Measurements from ENCODE around the gene PHYKPL.

DNA sequence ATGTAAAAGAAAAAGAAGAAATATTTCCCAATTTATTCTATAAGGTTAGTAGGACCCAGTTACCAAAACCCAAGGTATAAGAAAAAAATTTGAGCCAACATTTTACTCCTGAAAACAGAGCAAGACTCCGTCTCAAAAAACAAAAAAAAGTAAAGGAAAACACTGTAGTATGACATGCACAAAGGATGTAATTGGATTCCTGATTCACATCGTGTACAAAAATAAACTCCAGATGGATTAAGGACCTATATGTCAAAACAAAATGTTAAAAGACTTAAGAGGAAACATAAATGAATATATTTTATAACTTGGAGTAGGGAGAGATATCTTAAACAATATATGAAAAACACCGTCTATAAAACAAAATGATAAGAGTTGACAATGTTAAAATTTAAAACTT, 13.8 kb downstream of the PHYKPL start:
- TF ChIP-seq POLR2A (IDR thresholded peaks at IDR 0.05; ENCODE audit: low read length): no peak
- TF ChIP-seq GATA1 (IDR thresholded peaks at IDR 0.05; ENCODE audit: low read depth, low read length): no peak

Data from erythroblast (primary cell).